ENCODE data around the gene ABCA2.

DNA sequence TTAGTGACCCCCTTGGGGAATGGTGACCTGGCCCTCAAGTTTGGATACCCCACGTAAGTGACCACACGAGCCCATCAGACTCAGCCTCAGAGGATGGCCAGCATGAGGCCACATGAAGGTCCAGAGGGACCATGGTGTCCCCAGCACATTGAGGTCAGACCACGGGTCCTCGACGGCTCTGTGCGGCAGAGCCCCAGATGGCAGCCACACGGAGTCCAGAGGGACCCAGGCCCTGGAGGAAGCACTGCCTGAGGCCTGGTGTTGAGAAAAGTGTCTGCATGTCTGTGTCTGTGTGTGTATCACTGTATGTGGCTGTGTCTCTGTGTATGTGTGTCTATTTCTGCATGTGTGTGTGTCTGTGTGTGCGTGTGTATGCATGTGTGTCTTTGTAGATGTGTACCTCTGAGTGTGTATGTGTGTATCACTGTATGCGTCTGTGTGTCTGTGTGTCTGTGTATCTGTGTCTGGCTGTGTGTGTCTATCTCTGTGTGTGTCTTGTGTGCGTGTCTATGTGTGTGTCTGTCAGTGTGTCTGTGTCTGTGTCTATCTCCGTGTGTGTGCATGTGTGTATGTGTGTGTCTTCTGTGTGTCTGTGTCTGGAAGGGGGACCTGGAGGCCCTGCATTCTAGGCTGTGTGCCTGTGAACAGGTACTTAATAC lies 44.3 kb downstream of the ABCA2 start:
- TF ChIP-seq, protein P1, sequence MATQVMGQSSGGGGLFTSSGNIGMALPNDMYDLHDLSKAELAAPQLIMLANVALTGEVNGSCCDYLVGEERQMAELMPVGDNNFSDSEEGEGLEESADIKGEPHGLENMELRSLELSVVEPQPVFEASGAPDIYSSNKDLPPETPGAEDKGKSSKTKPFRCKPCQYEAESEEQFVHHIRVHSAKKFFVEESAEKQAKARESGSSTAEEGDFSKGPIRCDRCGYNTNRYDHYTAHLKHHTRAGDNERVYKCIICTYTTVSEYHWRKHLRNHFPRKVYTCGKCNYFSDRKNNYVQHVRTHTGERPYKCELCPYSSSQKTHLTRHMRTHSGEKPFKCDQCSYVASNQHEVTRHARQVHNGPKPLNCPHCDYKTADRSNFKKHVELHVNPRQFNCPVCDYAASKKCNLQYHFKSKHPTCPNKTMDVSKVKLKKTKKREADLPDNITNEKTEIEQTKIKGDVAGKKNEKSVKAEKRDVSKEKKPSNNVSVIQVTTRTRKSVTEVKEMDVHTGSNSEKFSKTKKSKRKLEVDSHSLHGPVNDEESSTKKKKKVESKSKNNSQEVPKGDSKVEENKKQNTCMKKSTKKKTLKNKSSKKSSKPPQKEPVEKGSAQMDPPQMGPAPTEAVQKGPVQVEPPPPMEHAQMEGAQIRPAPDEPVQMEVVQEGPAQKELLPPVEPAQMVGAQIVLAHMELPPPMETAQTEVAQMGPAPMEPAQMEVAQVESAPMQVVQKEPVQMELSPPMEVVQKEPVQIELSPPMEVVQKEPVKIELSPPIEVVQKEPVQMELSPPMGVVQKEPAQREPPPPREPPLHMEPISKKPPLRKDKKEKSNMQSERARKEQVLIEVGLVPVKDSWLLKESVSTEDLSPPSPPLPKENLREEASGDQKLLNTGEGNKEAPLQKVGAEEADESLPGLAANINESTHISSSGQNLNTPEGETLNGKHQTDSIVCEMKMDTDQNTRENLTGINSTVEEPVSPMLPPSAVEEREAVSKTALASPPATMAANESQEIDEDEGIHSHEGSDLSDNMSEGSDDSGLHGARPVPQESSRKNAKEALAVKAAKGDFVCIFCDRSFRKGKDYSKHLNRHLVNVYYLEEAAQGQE (IDR thresholded peaks at IDR 0.05; ENCODE audit: insufficient read depth in 1 of 2, low read depth in 2 of 2, low read length in 1 of 2), result no peak
- TF ChIP-seq, protein P2, sequence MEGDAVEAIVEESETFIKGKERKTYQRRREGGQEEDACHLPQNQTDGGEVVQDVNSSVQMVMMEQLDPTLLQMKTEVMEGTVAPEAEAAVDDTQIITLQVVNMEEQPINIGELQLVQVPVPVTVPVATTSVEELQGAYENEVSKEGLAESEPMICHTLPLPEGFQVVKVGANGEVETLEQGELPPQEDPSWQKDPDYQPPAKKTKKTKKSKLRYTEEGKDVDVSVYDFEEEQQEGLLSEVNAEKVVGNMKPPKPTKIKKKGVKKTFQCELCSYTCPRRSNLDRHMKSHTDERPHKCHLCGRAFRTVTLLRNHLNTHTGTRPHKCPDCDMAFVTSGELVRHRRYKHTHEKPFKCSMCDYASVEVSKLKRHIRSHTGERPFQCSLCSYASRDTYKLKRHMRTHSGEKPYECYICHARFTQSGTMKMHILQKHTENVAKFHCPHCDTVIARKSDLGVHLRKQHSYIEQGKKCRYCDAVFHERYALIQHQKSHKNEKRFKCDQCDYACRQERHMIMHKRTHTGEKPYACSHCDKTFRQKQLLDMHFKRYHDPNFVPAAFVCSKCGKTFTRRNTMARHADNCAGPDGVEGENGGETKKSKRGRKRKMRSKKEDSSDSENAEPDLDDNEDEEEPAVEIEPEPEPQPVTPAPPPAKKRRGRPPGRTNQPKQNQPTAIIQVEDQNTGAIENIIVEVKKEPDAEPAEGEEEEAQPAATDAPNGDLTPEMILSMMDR (IDR thresholded peaks at IDR 0.05), result no peak
- TF ChIP-seq POLR2AphosphoS5 (IDR thresholded peaks at IDR 0.05; ENCODE audit: low read depth, low read length), result no peak
